ENCODE measurements around the gene PLEKHM2.

GRCh38 chr1:15649937-15650336 lies 34.2 kb upstream of the PLEKHM2 start:
- no peak for TF ChIP-seq SUZ12 (IDR thresholded peaks at IDR 0.05; ENCODE audit: extremely low read depth, insufficient read depth, insufficient read length)
- no peak for TF ChIP-seq YY1 (IDR thresholded peaks at IDR 0.05; ENCODE audit: insufficient read depth, insufficient read length)
